Measurements from ENCODE around the gene OR51E2.

Gene OR51E2

DNA sequence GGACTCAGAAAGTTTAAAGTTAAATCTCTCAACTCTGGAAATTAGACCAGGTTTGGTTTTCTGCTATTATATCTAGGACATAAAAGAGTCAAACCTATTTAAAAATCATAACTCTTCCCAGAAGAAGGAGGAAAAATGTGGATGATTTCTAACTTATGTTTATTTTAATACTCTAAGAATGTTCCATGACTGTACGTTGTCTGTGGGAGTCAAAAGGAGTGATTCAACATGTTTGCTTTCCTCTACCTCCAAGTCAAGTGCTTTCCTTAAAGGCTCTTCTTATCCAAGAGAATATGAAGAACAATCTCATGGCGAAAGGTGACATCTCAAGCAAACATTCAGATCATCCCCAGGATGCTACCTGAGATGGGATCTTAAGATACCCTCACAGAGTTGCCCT lies 32.2 kb downstream of the OR51E2 start:
- no peak overlapping the region for H3K4me3 ChIP-seq (ENCODE audit: low read length)
- no peak for DNase-seq (ENCODE audit: low read depth, low spot score)

DNA sequence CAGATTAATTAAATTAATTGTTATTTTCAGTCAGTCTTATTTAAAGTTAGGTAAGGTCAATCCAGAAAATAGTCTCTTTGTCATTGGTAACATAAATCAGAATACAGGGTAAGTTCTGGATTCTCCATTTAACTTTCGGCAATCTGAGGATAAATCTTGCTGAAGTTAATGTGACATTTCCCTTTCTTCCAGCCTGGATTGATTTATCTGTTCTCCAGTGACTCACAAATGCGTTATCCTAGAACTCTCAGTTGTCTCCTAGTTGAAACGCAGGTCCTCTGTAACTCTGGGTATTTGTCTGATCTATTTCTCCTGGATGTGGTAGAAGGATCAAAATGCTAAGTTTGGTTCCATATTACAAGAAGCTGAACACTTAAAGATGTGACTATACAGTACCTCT lies 32.9 kb downstream of the OR51E2 start:
- no peak overlapping the region for H3K4me3 ChIP-seq (ENCODE audit: low read length)
- DNase-seq (ENCODE audit: low read depth, low spot score): no peak

DNA sequence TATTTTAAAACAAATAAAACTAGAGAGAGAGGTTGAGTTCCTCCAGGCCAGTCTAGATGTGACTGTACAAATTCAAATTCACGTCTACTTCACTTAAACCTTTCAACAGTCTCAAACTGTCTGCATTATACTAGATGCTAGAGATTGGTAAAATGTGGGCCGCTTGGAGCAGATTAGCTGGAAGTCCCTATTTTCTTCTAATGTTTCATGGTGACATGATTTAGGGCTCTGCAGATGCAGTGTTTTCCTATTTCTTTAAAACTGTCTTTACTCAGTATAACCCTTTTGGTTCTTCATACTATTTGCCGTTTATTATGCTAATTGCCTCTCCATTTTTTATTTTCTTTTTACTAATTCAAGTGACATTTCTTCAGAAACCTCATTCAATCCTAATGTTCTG lies 33.5 kb downstream of the OR51E2 start:
- H3K4me3 ChIP-seq (ENCODE audit: low read length): no peak overlapping the region
- DNase-seq (ENCODE audit: low read depth, low spot score): no peak

DNA sequence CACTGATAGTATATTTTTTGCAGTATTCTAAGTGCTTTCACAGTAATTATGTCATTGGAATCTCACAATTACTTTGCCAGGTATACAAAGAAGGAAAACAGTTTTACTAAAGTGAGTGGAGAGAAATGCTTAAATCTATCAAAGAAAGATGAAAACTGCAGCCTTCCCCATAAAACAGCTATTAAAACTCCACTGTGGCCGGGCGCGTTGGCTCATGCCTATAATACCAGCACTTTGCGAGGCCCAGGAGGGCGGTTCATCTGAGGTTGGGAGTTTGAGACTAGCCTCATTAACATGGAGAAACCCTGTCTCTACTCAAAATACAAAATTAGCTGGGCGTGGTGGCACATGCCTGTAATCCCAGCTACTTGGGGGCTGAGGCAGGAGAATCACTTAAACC lies 34.8 kb downstream of the OR51E2 start:
- DNase-seq (ENCODE audit: low read depth, low spot score): no peak
- no peak overlapping the region for H3K4me3 ChIP-seq (ENCODE audit: low read length)

DNA sequence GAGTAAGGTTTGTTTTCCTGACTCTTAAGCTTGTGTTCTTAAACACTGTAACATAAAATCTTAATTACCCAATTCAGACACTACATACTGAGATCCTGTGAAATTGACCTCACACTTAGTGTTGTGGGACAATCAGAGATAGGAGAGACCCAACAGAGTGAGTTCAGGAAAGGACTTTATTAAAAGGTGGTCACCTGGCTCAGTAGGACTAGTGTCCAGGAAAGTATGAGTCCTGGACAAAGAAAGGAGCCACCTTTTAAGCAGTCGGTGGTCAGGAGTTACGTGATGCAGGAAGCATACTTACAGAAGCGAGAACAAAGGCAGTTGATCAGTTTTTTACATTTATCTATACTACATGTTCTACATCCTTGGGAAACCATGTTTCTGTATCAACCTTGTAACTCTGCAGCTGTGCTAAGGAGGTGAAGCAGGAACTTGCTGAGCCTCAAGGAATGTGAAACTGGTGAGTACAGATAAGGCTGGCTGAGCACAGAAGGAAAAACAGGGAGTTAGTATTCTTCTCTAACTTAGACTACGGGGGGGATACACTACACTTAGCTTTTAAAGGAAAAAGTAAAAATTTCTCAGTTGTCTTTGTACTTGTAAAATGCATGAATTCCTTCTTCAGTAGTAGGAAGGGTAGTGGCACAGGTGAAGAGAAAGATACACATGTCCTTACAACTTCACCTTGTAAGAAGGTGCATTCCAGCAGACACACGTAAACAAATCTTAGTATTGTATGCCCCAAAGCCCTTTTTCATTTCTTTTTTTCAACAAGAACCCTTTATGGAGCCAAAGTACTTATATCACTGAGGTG lies 38.8 kb downstream of the OR51E2 start:
- no peak overlapping the region for H3K4me3 ChIP-seq (ENCODE audit: low read length)
- no peak for DNase-seq (ENCODE audit: low read depth, low spot score)

DNA sequence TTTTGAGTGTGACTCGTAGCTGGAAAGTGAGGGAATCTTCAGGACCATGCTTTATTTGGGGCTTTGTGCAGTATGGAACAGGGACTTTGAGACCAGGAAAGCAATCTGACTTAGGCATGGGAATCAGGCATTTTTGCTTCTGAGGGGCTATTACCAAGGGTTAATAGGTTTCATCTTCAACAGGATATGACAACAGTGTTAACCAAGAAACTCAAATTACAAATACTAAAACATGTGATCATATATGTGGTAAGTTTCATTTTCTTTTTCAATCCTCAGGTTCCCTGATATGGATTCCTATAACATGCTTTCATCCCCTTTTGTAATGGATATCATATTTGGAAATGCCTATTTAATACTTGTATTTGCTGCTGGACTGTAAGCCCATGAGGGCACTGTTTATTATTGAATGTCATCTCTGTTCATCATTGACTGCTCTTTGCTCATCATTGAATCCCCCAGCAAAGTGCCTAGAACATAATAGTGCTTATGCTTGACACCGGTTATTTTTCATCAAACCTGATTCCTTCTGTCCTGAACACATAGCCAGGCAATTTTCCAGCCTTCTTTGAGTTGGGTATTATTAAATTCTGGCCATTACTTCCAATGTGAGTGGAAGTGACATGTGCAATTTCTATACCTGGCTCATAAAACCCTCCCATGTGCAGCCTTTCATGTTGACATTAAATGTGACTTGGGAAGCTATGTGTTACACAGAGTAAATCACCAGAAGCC lies 42.9 kb downstream of the OR51E2 start:
- H3K4me3 ChIP-seq (ENCODE audit: low read length): no peak overlapping the region
- DNase-seq (ENCODE audit: low read depth, low spot score): no peak

DNA sequence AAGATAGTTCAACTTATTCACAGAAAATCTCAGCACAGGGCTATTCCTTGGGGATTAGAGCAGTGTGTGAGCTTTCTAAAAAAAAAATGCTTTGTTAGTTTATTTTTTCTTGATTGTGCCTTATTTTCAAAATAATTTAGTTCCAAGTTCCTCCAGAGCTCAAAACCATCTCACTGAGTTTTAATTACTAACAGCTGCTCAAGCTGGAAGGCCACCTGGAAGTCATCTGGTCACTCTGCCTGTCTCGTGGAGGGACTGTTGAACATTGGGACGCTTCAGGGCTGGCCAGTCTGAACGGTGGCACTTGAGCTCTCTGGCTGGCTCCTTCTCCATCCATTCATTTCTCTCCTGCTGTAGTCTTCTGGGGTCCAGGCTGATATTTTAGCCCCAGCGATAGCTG lies 49.9 kb downstream of the OR51E2 start:
- DNase-seq (ENCODE audit: low read depth, low spot score): no peak
- no peak overlapping the region for H3K4me3 ChIP-seq (ENCODE audit: low read length)

DNA sequence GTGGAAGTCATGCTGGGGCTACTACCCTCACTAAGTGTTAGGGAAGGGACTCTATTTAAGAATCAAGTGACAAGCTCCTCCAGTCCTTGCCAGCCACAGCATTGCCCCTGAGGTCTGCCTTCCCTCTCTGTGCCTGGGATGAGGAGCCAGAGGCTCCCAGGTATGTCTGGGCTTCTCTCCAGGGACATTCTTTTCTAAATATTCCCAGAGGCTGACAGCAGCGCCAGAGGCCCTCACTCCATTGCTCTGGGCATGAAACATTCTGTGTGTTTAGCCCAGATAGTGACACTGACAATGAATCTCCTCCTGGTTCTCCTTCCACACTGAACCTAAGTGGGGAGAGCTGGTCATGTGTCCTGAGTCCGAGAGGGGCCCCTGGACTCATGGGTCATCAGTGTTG lies 51.7 kb downstream of the OR51E2 start:
- no peak overlapping the region for H3K4me3 ChIP-seq (ENCODE audit: low read length)
- DNase-seq (ENCODE audit: low read depth, low spot score): no peak

DNA sequence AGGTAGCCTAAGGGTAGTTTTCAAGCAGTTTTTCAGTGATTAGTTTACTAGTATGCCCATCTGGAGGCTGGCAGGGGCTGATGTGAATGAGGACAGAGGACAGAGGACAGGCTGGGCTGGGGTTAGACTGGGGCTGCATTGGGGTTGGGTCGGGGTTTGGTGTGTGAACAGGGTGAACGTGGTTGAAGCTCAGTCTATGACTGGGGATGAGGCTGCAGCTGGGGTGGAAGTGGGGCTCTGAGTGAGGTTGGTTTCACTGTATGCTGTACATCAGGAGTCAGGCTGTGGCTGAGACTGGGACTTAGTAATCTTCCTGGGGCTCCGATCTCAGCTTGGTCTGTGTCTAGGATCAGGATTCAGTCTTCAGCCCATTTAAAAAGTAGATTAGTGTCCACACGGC lies 53.4 kb downstream of the OR51E2 start:
- H3K4me3 ChIP-seq (ENCODE audit: low read length): no peak overlapping the region
- no peak for DNase-seq (ENCODE audit: low read depth, low spot score)

DNA sequence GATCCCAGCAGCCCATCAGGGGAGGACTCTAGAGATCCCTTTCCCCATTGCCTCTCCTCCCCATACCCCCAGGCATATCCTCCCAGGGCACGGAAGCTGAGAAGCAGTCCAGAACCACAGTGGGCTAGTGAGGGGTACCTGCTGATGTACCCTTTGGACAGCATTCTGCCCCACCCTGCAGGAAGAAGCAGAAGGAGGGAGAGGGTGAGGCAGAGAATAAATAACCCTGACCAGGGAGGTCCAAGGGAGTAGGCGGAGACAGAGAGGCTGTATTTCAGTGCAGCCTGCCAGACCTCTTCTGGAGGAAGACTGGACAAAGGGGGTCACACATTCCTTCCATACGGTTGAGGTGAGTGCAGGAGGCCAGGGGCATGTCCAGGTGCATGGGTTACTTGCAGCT lies 54.0 kb downstream of the OR51E2 start, which contains the start of gene OR51E1:
Gene OR51E1, plus strand, starts transcription at position 301 of the 400 bp plus-strand sequence. CDS start 8,545 bp downstream, outside the sequence.
- H3K4me3 ChIP-seq (ENCODE audit: low read length): no peak within 1 kb of the TSS
- DNase-seq (ENCODE audit: low read depth, low spot score): no peak

DNA sequence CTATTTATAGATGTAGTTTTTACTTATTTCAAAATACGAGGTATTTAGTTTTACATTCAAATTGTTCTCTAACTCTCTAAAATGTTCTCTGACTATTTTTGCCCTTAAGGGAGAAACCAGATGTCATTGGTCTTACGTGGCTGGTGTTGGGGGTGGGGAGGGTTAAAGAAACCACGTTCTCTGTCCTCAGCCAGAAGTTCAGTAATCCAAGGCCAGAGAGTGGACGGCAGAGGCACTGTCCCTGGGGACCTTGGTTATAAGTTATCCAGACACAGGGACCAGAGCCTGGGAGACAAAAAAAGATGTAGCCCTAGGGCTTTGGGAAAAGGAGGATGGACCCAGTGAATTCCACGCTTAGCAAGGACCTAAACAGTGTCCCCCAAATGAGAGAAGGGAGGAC lies 54.6 kb downstream of the OR51E2 start:
- H3K4me3 ChIP-seq (ENCODE audit: low read length): no peak overlapping the region
- DNase-seq (ENCODE audit: low read depth, low spot score): no peak

DNA sequence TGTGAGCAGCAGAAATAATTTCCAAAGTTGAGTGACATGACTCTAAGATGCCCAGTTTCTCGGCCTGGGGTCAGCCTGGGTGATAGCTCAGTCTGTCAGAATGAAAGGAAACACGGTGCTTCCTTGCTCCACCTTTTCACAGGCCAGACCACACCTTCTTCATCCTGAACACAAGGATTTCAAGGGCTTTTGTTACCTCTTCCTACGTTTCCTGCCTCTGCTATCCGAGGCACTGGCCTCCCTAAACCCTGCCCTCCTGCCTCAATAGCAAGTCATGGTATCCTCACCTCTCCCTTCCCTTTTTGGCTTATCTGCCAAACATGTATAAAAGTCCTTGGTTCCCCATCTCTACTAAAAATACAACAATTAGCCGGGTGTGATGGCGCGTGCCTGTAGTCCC lies 55.6 kb downstream of the OR51E2 start:
- H3K4me3 ChIP-seq (ENCODE audit: low read length): no peak overlapping the region
- no peak for DNase-seq (ENCODE audit: low read depth, low spot score)

DNA sequence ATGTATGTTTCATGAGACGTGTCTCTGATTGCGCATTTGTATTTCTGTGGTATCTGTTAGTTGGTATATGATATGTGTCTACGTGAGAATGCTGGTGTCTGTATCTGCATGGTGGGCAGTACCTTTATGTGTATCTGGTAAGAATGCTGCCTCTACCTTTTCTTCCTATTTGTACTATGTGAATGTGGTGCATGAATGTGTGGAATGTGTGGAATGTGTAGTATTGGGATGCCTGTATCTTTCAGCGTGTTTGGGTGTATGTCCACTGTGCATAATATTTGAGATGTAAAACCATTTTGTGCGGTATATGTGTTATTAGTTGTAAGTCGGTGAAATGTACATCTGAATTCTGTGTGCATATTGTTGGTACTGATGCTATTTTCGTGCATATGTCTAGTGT lies 56.2 kb downstream of the OR51E2 start:
- DNase-seq (ENCODE audit: low read depth, low spot score): no peak
- H3K4me3 ChIP-seq (ENCODE audit: low read length): no peak overlapping the region

DNA sequence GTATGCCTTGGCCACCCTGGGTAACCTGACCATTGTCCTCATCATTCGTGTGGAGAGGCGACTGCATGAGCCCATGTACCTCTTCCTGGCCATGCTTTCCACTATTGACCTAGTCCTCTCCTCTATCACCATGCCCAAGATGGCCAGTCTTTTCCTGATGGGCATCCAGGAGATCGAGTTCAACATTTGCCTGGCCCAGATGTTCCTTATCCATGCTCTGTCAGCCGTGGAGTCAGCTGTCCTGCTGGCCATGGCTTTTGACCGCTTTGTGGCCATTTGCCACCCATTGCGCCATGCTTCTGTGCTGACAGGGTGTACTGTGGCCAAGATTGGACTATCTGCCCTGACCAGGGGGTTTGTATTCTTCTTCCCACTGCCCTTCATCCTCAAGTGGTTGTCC lies 57.7 kb downstream of the OR51E2 start:
- DNase-seq (ENCODE audit: low read depth, low spot score): no peak
- no peak overlapping the region for H3K4me3 ChIP-seq (ENCODE audit: low read length)

DNA sequence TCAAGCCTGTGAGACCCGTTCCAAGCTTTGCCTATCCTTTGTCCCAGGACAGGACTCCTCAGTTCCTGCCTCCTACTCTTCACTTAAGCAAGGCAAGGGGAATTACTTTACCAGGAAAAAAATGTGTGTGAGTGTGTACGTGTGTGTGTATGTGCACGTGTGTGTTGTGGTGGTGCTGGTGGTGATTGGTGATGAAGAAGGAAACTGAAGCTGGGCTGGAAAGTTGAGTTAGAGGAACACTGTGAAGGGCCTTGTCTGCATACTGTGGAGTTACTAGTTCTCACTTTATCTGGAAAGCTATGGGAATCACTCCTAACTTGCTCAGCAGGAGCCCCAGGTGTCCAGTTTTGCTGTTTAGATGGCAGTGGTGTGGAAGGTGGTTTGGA lies 60.0 kb downstream of the OR51E2 start:
- no peak for DNase-seq (ENCODE audit: low read depth, low spot score)
- no peak overlapping the region for H3K4me3 ChIP-seq (ENCODE audit: low read length)

DNA sequence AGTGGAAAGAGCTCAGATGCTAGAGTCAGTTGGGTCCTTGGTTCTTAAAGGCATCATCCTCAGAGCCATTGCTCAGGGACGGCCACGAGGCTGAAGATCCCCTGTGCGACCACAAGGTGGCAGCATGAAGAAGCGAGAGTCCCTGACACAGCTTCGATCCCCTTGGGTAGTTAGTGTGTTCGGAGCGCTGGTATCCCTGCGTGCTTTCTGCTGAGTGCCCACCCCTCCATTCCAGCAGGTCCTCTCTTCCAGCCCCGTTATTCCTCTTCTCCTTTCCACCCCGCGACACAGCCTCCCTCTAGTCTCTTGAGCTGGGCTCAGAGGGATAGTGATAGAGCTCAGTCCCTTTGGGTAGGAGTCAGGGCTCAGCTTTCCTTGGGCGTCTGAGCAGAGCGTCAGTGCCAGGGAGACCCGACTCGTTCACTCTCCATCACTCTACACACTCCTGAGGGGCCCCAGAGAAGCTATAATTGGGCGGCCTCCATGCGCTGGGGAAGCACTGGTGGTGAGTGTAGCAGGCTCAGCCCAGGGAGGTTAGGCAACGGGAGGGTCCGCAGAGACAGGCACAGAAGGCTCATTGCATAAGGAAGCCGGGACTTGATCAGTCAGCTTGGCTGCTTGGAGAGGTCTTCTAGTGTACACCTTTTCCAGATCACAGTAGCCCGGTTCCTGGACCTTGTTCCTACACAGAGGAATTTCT lies 60.5 kb downstream of the OR51E2 start, which contains the start of gene OR51D1:
Gene OR51D1, plus strand, starts transcription at position 516 of the 700 bp plus-strand sequence. CDS start 2,314 bp downstream, outside the sequence.
- peak; percentile 46 for DNase-seq (ENCODE audit: low read depth, low spot score)
- H3K4me3 ChIP-seq (ENCODE audit: low read length): no peak within 1 kb of the TSS

DNA sequence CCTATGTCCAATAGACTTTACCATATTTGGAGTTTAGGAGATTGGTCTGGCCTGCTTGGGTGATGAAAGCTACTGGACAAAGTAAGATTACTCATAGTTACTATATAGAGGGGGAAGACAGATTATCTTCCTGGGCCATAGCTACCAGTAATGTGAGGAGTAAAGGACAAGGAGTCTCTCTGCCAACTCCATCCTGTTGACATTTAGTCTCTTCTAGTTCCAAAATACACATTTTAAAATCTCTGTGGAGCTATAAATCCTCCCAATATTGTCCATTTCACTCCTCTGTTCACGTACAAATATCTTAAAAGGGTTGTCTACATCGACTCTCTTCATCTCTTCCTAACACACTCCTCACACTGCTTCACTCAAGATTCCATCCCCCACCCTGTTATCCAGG lies 61.5 kb downstream of the OR51E2 start:
- no peak overlapping the region for H3K4me3 ChIP-seq (ENCODE audit: low read length)
- no peak for DNase-seq (ENCODE audit: low read depth, low spot score)

Measured in Jurkat, Clone E6-1 (cell line).